ENCODE data around the gene ATP1A4. TPM values are rescaled to one million over a fixed set of nuclear protein-coding genes. Genes with fewer than 3 reads are reported as not detected.

Gene ATP1A4
- total RNA-seq, 4 donors from 2014 or later, result 0.47 TPM; not detected in 3

GRCh38 chr1:160193832-160194736 lies 42.7 kb downstream of the ATP1A4 start:
- Histone ChIP-seq H3K4me3 (no peak overlapping the region), H3K27me3 (no peaks in the 10 kb centered on the region), H3K27ac (no peak overlapping the region), H3K4me1 (peaks cover 3 to 46% (median 18%) of the 10 kb centered on the region in 3 donors), H3K36me3 (no peaks in the 10 kb centered on the region), H3K9me3 (no peaks in the 10 kb centered on the region)
- TF ChIP-seq POLR2AphosphoS5 (IDR thresholded peaks at IDR 0.05) (no peak), POLR2A (IDR thresholded peaks at IDR 0.05) (no peak), EP300 (IDR thresholded peaks at IDR 0.05) (no peak)
- TF ChIP-seq, protein P1, sequence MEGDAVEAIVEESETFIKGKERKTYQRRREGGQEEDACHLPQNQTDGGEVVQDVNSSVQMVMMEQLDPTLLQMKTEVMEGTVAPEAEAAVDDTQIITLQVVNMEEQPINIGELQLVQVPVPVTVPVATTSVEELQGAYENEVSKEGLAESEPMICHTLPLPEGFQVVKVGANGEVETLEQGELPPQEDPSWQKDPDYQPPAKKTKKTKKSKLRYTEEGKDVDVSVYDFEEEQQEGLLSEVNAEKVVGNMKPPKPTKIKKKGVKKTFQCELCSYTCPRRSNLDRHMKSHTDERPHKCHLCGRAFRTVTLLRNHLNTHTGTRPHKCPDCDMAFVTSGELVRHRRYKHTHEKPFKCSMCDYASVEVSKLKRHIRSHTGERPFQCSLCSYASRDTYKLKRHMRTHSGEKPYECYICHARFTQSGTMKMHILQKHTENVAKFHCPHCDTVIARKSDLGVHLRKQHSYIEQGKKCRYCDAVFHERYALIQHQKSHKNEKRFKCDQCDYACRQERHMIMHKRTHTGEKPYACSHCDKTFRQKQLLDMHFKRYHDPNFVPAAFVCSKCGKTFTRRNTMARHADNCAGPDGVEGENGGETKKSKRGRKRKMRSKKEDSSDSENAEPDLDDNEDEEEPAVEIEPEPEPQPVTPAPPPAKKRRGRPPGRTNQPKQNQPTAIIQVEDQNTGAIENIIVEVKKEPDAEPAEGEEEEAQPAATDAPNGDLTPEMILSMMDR (IDR thresholded peaks at IDR 0.05), result no peak
- WGBS, 2 donors (ENCODE audit: low coverage in 1 of 2), result 77 to 78% methylated on average over 8 to 9 of the region's 9 CpGs
- ATAC-seq, result no peak

DNA sequence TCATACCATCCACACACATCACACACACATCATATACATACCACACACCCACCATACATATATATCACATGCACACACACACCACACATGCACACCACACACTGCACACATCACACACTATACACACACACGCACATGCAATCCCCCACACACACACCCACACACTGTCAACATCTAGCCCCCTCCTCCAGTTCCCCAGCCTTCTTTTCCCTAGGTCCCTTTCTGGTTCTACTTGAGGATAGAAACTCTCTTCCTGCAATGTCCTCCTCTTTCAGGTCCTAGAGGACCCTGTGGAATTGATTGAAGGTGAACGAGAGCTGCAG lies 43.3 kb downstream of the ATP1A4 start:
- Histone ChIP-seq H3K27ac (no peak overlapping the region), H3K36me3 (no peaks in the 10 kb centered on the region), H3K4me3 (no peak overlapping the region), H3K4me1 (peaks cover 3 to 40% (median 15%) of the 10 kb centered on the region in 3 donors), H3K27me3 (no peaks in the 10 kb centered on the region), H3K9me3 (no peaks in the 10 kb centered on the region)
- no peak for ATAC-seq
- 80 to 85% methylated on average over 1 to 2 of the region's 2 CpGs for WGBS, 2 donors (ENCODE audit: low coverage in 1 of 2)
- TF ChIP-seq, protein P1 (IDR thresholded peaks at IDR 0.05), result no peak
- no peak for TF ChIP-seq POLR2AphosphoS5 (IDR thresholded peaks at IDR 0.05)
- TF ChIP-seq POLR2A (IDR thresholded peaks at IDR 0.05), result no peak
- no peak for TF ChIP-seq EP300 (IDR thresholded peaks at IDR 0.05)

GRCh38 chr1:160196143-160196542 lies 44.7 kb downstream of the ATP1A4 start:
- Histone ChIP-seq H3K4me1 (peaks cover 3 to 25% (median 11%) of the 10 kb centered on the region in 3 donors), H3K4me3 (no peak overlapping the region), H3K9me3 (no peaks in the 10 kb centered on the region), H3K36me3 (no peaks in the 10 kb centered on the region), H3K27me3 (no peaks in the 10 kb centered on the region), H3K27ac (no peak overlapping the region)
- ATAC-seq, result no peak
- TF ChIP-seq POLR2AphosphoS5 (IDR thresholded peaks at IDR 0.05) (no peak), EP300 (IDR thresholded peaks at IDR 0.05) (no peak), POLR2A (IDR thresholded peaks at IDR 0.05) (no peak)
- TF ChIP-seq, protein P1 (IDR thresholded peaks at IDR 0.05), result no peak
- 75 to 100% methylated on average over 1 to 3 of the region's 4 CpGs for WGBS, 2 donors (ENCODE audit: low coverage in 1 of 2)

DNA sequence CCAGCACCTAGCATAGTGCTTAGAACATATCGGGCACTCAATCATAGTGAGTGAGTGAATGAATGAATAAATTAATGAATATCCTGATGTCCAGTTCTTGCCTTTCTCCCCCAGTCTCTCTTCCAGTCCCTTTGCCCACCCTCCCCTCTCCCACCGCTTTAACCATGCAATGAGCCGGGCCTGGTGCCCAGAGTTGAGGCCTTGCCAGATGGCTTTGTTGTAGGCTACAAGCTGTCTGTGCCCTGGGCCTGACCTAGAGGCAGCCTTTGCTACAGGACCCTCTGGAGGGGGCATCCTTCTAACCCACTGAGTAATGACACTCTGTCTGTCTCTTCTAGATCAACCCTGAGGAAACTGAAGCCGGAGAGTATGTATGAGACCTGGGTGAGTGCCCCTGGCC lies 45.8 kb downstream of the ATP1A4 start:
- no peak overlapping the region for H3K4me3 ChIP-seq
- ATAC-seq, result no peak
- H3K36me3 ChIP-seq, result no peaks in the 10 kb centered on the region
- WGBS, 2 donors (ENCODE audit: low coverage in 1 of 2), result 80 to 89% methylated on average over 2 to 3 of the region's 4 CpGs
- TF ChIP-seq, protein P1 (IDR thresholded peaks at IDR 0.05), result no peak
- TF ChIP-seq POLR2AphosphoS5 (IDR thresholded peaks at IDR 0.05) (no peak), EP300 (IDR thresholded peaks at IDR 0.05) (no peak), POLR2A (IDR thresholded peaks at IDR 0.05) (no peak)
- peaks cover 3 to 15% (median 11%) of the 10 kb centered on the region in 3 donors for H3K4me1 ChIP-seq
- H3K27me3 ChIP-seq, result no peaks in the 10 kb centered on the region
- H3K27ac ChIP-seq, result no peak overlapping the region
- H3K9me3 ChIP-seq, result no peaks in the 10 kb centered on the region

GRCh38 chr1:160200786-160201185 lies 49.4 kb downstream of the ATP1A4 start:
- 71 to 98% methylated on average over 1 to 4 of the region's 4 CpGs for WGBS, 2 donors (ENCODE audit: low coverage in 1 of 2)
- no peaks in the 10 kb centered on the region for H3K27me3 ChIP-seq
- TF ChIP-seq, protein P1 (IDR thresholded peaks at IDR 0.05), result no peak
- TF ChIP-seq EP300 (IDR thresholded peaks at IDR 0.05) (no peak), POLR2A (IDR thresholded peaks at IDR 0.05) (no peak), POLR2AphosphoS5 (IDR thresholded peaks at IDR 0.05) (no peak)
- ATAC-seq, result no peak
- no peak overlapping the region for H3K4me3 ChIP-seq
- H3K36me3 ChIP-seq, result no peaks in the 10 kb centered on the region
- peaks cover 0 to 12% (median 5%) of the 10 kb centered on the region in 3 donors for H3K4me1 ChIP-seq
- H3K9me3 ChIP-seq, result no peaks in the 10 kb centered on the region
- no peak overlapping the region for H3K27ac ChIP-seq

Data from gastroesophageal sphincter (tissue), 4 donors.